Pancreas (tissue), 10 donors: ENCODE results near the gene CHST4. TPM values are rescaled to one million over a fixed set of nuclear protein-coding genes. Genes with fewer than 3 reads are reported as not detected.

Source experiments
- ATAC-seq, 4 donors: fragments of 200-7000 bp; cut with Tn5 transposase; one replicate each; pipeline versions ENCODE4 v1.8.0 to v1.9.1; 2020; ENCODE audit warnings: mild to moderate bottlenecking in 4 of 4, moderate library complexity in 4 of 4
- DNase-seq, 6 donors: peaks; one replicate each; pipeline ENCODE4 v3.0.0-alpha.2; 2020
- FAIRE-seq: peaks from 2 replicates; lab custom pipeline; 2012; peaks lifted over from hg19 to GRCh38; lab: Jason Lieb, UNC
- H3K27ac ChIP-seq, 4 donors: fragments of 200-600 bp; sonication (generic); 1 replicate in 3 of 4; 2 replicates in 1 of 4; pipeline versions ENCODE4 v1.5.0 to v1.8.0; 2020
- H3K27me3 ChIP-seq, 4 donors: fragments of 200-600 bp; one replicate each; pipeline ENCODE4 v1.8.0; 2021
- H3K36me3 ChIP-seq, 3 donors: fragments of 200-600 bp; sonication (generic) in 1 of 3; one replicate each; pipeline versions ENCODE4 v1.5.0 to v1.8.0; 2020 to 2021
- H3K4me1 ChIP-seq, 3 donors: fragments of 200-600 bp; one replicate each; pipeline ENCODE4 v1.8.0; 2021
- H3K4me3 ChIP-seq, 4 donors: fragments of 200-600 bp; sonication (generic) in 2 of 4; one replicate each; pipeline versions ENCODE4 v1.5.0 to v1.8.0; 2020 to 2021
- H3K9me3 ChIP-seq, 4 donors: fragments of 200-600 bp; one replicate each; pipeline ENCODE4 v1.8.0; 2021
- WGBS, 2 donors: extraction: QIAGEN DNeasy Blood & Tissue Kit; methylation state at CpG; one replicate each; pipeline ENCODE4 v1.1.7; 2013; 5-methylcytosine and 5-hydroxymethylcytosine counted together
- intact Hi-C, 3 donors: fragments of 100-400 bp; cut with DNase I; formaldehyde crosslinking; loops; one replicate each; pipeline versions ENCODE4 v1.11.1 to v1.14.2; 2022
- polyA plus RNA-seq, 2 donors: library from polyadenylated mRNA; stranded (reverse); fragments of 200-250 nt; gene quantifications; one replicate each; pipeline ENCODE4 v1.2.3, GENCODE V29; 2013
- total RNA-seq, 6 donors: library from RNA; stranded (reverse); fragmentation: NEBNext Ultra II Directional in 4 of 6; extraction: Animal tissue kit (Norgen Biotek cat#: 25700) in 4 of 6; gene quantifications; one replicate each; pipeline versions ENCODE4 v1.2.1 to v1.2.4, GENCODE V29; 2021 to 2023
- TF ChIP-seq, protein P1 (sequence below), 4 donors: fragments of 200-600 bp; sonication (generic) in 3 of 4; IDR thresholded peaks; one replicate each; pipeline versions ENCODE4 v1.5.0 to v1.8.0; 2021; ENCODE audit warnings: antibody characterized with exemption in 4 of 4
- donor health status: healthy with polysubstance abuse.
- donor health status: DM: no; HTN: no; CAD: no; lungs with moderate emphysema.
- donor health status: DM: no; HTN: no; CAD: no.
- donor health status: control.
- donor health status: control.
- donor health status: Bipolar disorder and iron deficiency.
- donor health status: DM: yes; HTN: yes; CAD: no.
- donor health status: DM: no; HTN: no; CAD: no.
- donor health status: DM: no; HTN: no; CAD: no.
- donor health status: DM: yes; HTN: yes; CAD: no.

Gene CHST4
- total and polyA plus RNA-seq, 8 donors: 2.6 to 17.2 (median 6.1) TPM

DNA sequence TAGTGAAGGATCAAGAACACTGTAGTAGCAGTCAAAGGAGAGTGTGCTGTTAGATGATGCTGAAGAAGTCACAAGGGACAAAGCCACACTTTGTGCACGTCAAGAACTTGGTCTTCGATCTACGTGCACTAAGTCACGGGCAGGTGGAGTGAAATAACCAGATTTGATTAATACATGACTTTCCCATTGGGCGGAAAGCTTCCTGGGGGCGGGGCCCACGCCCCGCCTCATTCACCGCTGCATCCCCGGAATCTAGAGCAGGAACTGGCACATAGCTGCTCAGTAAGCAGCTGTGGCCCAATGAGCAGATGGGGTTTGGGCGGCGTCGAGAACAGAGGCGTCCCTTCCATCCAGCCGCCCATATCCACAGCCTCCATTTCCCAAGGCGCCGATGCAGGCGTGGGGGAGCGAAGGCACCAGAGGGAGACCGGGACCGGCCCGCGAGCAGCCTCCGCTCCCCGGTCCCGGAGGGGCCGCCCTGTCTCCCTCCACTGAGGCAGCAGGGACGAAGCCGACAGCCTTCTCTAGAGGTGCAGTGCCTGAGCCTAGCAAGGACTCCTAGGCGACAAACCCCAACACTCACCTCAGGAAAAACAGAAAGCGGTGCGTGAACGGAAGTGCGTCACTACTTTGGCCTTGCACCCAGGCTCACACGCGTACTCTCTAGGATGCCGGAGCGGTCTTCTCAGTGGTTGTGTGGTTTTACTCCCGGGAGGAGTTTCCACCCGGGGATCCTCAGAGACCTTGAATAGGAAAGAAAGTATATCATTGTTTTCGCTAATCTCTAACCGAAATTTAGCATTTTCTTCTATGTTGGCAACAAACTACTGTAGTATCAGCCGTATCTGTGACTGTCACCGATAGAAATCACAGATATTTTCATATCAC is 42.0 kb upstream of the CHST4 start:
- FAIRE-seq: peak; percentile 83
- H3K4me3 ChIP-seq: peak overlapping the region; percentile 58 to 73 (median 63)

DNA sequence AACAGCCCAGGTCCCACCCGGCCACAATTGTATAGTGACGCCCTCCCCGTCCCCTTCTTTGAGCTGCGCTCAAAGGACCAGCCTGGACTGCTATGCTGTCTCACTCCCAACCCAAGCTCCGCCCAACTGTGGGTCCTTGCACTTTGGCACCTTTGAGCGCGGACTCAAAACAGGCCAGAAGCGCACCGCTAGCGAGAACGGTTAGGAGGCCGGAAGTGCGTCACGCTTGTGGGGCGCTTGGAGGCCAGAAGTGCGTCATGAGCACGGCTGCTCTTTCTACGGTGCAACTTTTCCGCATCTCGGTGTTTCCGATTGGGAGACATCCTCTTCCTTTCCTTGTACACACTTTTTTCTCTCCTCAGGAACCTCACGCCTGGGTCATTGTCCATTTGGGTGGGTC is 37.1 kb upstream of the CHST4 start, which contains the start of gene ZNF19:
Gene ZNF19, minus strand, starts transcription at position 203 of the 400 bp plus-strand sequence. CDS start 7,210 bp downstream, outside the sequence.
- no peak for ATAC-seq
- Histone ChIP-seq H3K4me3 (no peak within 1 kb of the TSS), H3K27me3 (no peaks in the 10 kb centered on the region), H3K36me3 (no peaks in the 10 kb centered on the region), H3K9me3 (no peaks in the 10 kb centered on the region), H3K4me1 (no peaks in the 10 kb centered on the region), H3K27ac (no peak within 1 kb of the TSS)
- peak in 2 of 6 donors; percentile 15 to 32 for DNase-seq
- FAIRE-seq: no peak
- WGBS, 2 donors: 86 to 91% methylated on average over 22 of the region's 22 CpGs
- TF ChIP-seq, protein P1, sequence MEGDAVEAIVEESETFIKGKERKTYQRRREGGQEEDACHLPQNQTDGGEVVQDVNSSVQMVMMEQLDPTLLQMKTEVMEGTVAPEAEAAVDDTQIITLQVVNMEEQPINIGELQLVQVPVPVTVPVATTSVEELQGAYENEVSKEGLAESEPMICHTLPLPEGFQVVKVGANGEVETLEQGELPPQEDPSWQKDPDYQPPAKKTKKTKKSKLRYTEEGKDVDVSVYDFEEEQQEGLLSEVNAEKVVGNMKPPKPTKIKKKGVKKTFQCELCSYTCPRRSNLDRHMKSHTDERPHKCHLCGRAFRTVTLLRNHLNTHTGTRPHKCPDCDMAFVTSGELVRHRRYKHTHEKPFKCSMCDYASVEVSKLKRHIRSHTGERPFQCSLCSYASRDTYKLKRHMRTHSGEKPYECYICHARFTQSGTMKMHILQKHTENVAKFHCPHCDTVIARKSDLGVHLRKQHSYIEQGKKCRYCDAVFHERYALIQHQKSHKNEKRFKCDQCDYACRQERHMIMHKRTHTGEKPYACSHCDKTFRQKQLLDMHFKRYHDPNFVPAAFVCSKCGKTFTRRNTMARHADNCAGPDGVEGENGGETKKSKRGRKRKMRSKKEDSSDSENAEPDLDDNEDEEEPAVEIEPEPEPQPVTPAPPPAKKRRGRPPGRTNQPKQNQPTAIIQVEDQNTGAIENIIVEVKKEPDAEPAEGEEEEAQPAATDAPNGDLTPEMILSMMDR (IDR thresholded peaks at IDR 0.05): no peak
- intact Hi-C loops: no loop called here

More for the DNA sequence above, 42.0 kb upstream of the CHST4 start:
- intact Hi-C loops: no loop called here
- 1% methylated on average over 43 to 44 of the region's 44 CpGs for WGBS, 2 donors
- ATAC-seq: peak; percentile 96 to 99 (median 98)
- H3K27ac ChIP-seq: peak overlapping the region; percentile 89 to 95 (median 92)
- TF ChIP-seq, protein P1 (IDR thresholded peaks at IDR 0.05): no peak
- H3K27me3 ChIP-seq: no peaks in the 10 kb centered on the region
- H3K36me3 ChIP-seq: no peaks in the 10 kb centered on the region
- H3K9me3 ChIP-seq: no peaks in the 10 kb centered on the region
- peak; percentile 76 to 87 (median 80) for DNase-seq
- H3K4me1 ChIP-seq: no peaks in the 10 kb centered on the region

DNA sequence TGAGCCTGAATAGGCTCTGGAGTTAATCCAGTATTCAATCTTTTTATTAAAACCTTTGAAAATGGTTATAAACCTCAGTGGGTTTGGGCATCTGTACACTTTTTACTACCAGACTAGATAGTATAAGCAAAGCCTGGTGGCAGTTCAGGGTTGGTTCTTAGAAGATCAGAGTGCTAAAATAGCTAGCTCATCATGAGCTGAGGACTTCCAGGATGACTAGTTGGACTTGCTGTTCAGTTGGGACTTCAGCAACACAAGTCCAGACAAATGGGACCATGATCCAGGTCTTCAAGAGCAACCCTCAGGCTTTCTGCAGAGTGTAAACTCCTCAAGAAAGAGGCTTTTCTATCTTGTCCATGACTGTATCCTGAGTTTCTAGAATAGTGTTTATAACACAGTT is 35.9 kb upstream of the CHST4 start:
- Histone ChIP-seq H3K4me1 (no peaks in the 10 kb centered on the region), H3K9me3 (no peaks in the 10 kb centered on the region), H3K36me3 (no peaks in the 10 kb centered on the region), H3K27ac (no peak overlapping the region), H3K4me3 (no peak overlapping the region), H3K27me3 (no peaks in the 10 kb centered on the region)
- TF ChIP-seq, protein P1 (IDR thresholded peaks at IDR 0.05): no peak
- DNase-seq (no peak), FAIRE-seq (no peak), ATAC-seq (no peak)
- intact Hi-C loops: loop anchor here in 2 of 3 donors (5.0 to 10.0 kb wide), 2 partner anchors 76 to 78 kb away; no protein-coding TSS in a partner anchor

DNA sequence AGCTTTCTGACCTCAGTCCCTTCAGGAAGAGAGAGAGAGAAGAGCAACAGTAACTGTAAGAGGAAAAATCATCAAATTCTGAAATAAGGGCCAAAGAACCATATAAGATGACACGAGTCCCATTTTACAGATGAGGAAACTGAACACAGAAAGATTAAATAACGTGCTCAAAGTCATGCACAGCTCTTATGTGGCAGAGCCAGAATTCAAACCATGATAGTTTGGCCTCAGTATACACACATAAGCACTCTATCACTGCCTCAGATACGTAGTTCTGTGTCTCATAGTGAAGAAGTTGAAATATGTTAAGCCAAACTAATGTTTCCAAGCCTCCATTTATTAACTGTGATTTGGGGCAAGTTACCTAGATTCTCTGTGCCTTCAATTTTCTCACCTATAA is 35.2 kb upstream of the CHST4 start:
- TF ChIP-seq, protein P1 (IDR thresholded peaks at IDR 0.05): no peak

More for the DNA sequence above, 35.2 kb upstream of the CHST4 start:
- no peak for DNase-seq
- ATAC-seq: no peak
- H3K4me3 ChIP-seq: no peak overlapping the region
- intact Hi-C loops: loop anchor here in 2 of 3 donors (5.0 to 10.0 kb wide), 2 partner anchors 76 to 79 kb away; no protein-coding TSS in a partner anchor
- H3K4me1 ChIP-seq: no peaks in the 10 kb centered on the region
- H3K27me3 ChIP-seq: no peaks in the 10 kb centered on the region
- FAIRE-seq: no peak
- H3K9me3 ChIP-seq: no peaks in the 10 kb centered on the region
- WGBS, 2 donors: 54 to 62% methylated on average over 3 of the region's 3 CpGs
- no peaks in the 10 kb centered on the region for H3K36me3 ChIP-seq
- H3K27ac ChIP-seq: no peak overlapping the region
